ENCODE data around the gene FRAS1. TPM values are rescaled to one million over a fixed set of nuclear protein-coding genes. Genes with fewer than 3 reads are reported as not detected.

FRAS1 gene
- total and polyA plus RNA-seq, 9 of the 15 experiments (the other 6 are each of a cell fraction or from before 2014, with no cell fraction given): under 0.01 to 0.11 (median 0.04) TPM; not detected in 2

DNA sequence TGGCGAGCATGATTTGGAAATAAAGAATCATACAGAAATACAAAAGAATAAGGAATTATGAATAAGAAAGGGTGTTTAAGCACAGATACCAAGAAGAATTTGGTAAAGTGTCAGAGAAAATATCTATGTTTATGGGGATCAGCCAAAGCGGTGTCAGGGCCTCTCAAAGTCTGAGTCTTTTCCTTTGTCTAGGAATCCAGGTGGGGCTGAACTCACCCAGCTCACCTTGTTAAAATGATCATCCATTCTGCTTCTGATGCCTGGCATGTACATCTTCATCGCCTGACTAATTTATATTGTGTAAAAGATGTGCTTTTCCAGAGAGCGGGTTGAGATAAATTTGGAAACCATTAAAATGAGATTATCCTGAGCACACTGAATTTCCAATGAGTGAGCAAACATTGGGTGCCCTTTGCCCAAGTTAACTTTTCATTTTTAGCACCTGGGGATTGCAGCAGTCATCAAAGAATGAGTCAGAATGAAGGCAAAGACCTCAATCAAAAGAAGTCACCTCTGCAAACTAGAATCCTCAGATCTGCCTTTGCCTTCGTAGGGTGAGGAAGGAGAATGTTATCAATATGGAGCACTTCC is 352.6 kb downstream of the FRAS1 start:
- WGBS (ENCODE audit: insufficient coverage, low coverage, missing lambda C conversion rate): 3% methylated on average over 5 of the region's 5 CpGs
- CTCF ChIA-PET (ENCODE audit: low intra/inter-chr PET ratio): no interaction called here
- TF ChIP-seq, protein P1, sequence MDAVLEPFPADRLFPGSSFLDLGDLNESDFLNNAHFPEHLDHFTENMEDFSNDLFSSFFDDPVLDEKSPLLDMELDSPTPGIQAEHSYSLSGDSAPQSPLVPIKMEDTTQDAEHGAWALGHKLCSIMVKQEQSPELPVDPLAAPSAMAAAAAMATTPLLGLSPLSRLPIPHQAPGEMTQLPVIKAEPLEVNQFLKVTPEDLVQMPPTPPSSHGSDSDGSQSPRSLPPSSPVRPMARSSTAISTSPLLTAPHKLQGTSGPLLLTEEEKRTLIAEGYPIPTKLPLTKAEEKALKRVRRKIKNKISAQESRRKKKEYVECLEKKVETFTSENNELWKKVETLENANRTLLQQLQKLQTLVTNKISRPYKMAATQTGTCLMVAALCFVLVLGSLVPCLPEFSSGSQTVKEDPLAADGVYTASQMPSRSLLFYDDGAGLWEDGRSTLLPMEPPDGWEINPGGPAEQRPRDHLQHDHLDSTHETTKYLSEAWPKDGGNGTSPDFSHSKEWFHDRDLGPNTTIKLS (IDR thresholded peaks at IDR 0.05; ENCODE audit: borderline replicate concordance, low read depth): no peak
- TF ChIP-seq PTBP1 (IDR thresholded peaks at IDR 0.05; ENCODE audit: low read depth, low read length) (no peak), SMARCC2 (IDR thresholded peaks at IDR 0.05; ENCODE audit: low read depth) (no peak), NCOA4 (IDR thresholded peaks at IDR 0.05; ENCODE audit: partially characterized antibody) (no peak), ZNF197 (CRISPR knock-in tag; IDR thresholded peaks at IDR 0.05; ENCODE audit: low read depth) (no peak), POLR2AphosphoS5 (IDR thresholded peaks at IDR 0.05; ENCODE audit: control insufficient read depth, insufficient read depth, low read depth, low read length) (no peak), SMARCE1 (IDR thresholded peaks at IDR 0.05) (no peak), IFI16 (CRISPR knock-in tag; IDR thresholded peaks at IDR 0.05) (no peak), FIP1L1 (IDR thresholded peaks at IDR 0.05; ENCODE audit: low read depth, low read length, poor library complexity, severe bottlenecking) (no peak), TOE1 (IDR thresholded peaks at IDR 0.05; ENCODE audit: borderline replicate concordance) (no peak), TOE1 (CRISPR knock-in tag; IDR thresholded peaks at IDR 0.05; ENCODE audit: borderline replicate concordance, low read depth) (no peak)
- TF ChIP-seq, protein P2, sequence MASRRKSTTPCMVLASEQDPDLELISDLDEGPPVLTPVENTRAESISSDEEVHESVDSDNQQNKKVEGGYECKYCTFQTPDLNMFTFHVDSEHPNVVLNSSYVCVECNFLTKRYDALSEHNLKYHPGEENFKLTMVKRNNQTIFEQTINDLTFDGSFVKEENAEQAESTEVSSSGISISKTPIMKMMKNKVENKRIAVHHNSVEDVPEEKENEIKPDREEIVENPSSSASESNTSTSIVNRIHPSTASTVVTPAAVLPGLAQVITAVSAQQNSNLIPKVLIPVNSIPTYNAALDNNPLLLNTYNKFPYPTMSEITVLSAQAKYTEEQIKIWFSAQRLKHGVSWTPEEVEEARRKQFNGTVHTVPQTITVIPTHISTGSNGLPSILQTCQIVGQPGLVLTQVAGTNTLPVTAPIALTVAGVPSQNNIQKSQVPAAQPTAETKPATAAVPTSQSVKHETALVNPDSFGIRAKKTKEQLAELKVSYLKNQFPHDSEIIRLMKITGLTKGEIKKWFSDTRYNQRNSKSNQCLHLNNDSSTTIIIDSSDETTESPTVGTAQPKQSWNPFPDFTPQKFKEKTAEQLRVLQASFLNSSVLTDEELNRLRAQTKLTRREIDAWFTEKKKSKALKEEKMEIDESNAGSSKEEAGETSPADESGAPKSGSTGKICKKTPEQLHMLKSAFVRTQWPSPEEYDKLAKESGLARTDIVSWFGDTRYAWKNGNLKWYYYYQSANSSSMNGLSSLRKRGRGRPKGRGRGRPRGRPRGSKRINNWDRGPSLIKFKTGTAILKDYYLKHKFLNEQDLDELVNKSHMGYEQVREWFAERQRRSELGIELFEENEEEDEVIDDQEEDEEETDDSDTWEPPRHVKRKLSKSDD (conservative IDR thresholded peaks at IDR 0.05; ENCODE audit: low read length): no peak
- TF ChIP-seq, protein P3, sequence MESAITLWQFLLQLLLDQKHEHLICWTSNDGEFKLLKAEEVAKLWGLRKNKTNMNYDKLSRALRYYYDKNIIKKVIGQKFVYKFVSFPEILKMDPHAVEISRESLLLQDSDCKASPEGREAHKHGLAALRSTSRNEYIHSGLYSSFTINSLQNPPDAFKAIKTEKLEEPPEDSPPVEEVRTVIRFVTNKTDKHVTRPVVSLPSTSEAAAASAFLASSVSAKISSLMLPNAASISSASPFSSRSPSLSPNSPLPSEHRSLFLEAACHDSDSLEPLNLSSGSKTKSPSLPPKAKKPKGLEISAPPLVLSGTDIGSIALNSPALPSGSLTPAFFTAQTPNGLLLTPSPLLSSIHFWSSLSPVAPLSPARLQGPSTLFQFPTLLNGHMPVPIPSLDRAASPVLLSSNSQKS (CRISPR knock-in tag; IDR thresholded peaks at IDR 0.05): no peak
- TF ChIP-seq, protein P4, sequence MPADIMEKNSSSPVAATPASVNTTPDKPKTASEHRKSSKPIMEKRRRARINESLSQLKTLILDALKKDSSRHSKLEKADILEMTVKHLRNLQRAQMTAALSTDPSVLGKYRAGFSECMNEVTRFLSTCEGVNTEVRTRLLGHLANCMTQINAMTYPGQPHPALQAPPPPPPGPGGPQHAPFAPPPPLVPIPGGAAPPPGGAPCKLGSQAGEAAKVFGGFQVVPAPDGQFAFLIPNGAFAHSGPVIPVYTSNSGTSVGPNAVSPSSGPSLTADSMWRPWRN (IDR thresholded peaks at IDR 0.05; ENCODE audit: low read depth): no peak
- TF ChIP-seq, protein P5, sequence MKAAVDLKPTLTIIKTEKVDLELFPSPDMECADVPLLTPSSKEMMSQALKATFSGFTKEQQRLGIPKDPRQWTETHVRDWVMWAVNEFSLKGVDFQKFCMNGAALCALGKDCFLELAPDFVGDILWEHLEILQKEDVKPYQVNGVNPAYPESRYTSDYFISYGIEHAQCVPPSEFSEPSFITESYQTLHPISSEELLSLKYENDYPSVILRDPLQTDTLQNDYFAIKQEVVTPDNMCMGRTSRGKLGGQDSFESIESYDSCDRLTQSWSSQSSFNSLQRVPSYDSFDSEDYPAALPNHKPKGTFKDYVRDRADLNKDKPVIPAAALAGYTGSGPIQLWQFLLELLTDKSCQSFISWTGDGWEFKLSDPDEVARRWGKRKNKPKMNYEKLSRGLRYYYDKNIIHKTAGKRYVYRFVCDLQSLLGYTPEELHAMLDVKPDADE (conservative IDR thresholded peaks at IDR 0.05; ENCODE audit: control insufficient read depth, low read depth, low read length): no peak

More for the DNA sequence above, 352.6 kb downstream of the FRAS1 start:
- no peaks in the 10 kb centered on the region for H3K9me1 ChIP-seq (ENCODE audit: control insufficient read depth, insufficient read depth, low read length)
- FAIRE-seq (no peak), ATAC-seq (no peak), DNase-seq (ENCODE audit: extremely low read depth in 1 of 4, low spot score in 3 of 4) (no peak)
- no peaks in the 10 kb centered on the region for H3K9me3 ChIP-seq (replicated peaks; ENCODE audit: control insufficient read depth, insufficient read depth, low read depth, low read length)
- POLR2A ChIA-PET: no interaction called here
- no peaks in the 10 kb centered on the region for H3K36me3 ChIP-seq (ENCODE audit: control insufficient read depth, insufficient read depth, low read length)
- no peaks in the 10 kb centered on the region for H3K79me2 ChIP-seq (ENCODE audit: control insufficient read depth, insufficient read depth, low read length)
- no TSS peak for BruUV-seq (replicated peaks)
- H2AFZ ChIP-seq (ENCODE audit: low read depth, low read length): no peak overlapping the region
- no peak overlapping the region for H3K27ac ChIP-seq (ENCODE audit: extremely low read depth, low read depth, low read length)
- no peak overlapping the region for H3K4me2 ChIP-seq (ENCODE audit: insufficient read depth, low read length)
- H3K9ac ChIP-seq (ENCODE audit: insufficient read depth in 1 of 2, low read depth in 2 of 2, low read length in 2 of 2): no peak overlapping the region
- H3K4me3 ChIP-seq: no peak overlapping the region
- no peaks in the 10 kb centered on the region for H4K20me1 ChIP-seq (replicated peaks; ENCODE audit: control insufficient read depth, insufficient read depth, low read length)
- no peaks in the 10 kb centered on the region for H3K4me1 ChIP-seq (replicated peaks in 1 of 2; ENCODE audit: control insufficient read depth in 2 of 2, insufficient read depth in 2 of 2, low read length in 2 of 2)
- intact Hi-C loops (cut with micrococcal nuclease) (loop anchor here (10.0 kb wide), 1 partner anchor 105 kb away; no protein-coding TSS in a partner anchor), in situ Hi-C loops (cut with MboI) (no loop called here)
- peaks cover 2 to 4% of the 10 kb centered on the region in 2 experiments; a peak in 3 of 5 replicates for H3K27me3 ChIP-seq (ENCODE audit: control insufficient read depth in 2 of 2, insufficient read depth in 2 of 2, low read length in 2 of 2)
